HG02938 (cell line): ENCODE measurements around the gene VAV2.
A peak's percentile ranks its signal among the peaks of the same experiment; 100 is the strongest.

Experiments used
- ATAC-seq: cut with Tn5 transposase; IDR thresholded peaks from one replicate; pipeline ENCODE4 v1.9.1; 2021; ENCODE audit warnings: mild to moderate bottlenecking, moderate library complexity; ENCODE audit not compliant: unreplicated experiment

VAV2 gene

DNA sequence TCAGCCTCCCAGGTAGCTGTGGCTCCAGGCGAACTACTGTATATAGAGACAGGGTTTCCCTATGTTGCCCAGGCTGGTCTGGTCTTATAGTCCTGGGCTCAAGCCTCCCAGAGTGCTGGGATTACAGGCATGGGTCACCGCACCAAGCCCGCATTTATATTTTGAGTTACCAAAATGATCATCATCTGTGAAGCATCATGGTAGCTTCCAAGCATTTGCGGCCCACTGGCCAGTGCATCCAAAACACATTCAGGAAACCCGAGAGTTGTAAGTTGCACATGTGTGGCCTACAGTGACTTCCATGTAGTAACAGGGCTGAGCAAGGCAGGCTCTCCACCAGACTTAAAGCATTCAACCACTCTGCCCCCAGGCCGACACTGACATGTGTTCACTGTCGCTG is 35.4 kb upstream of the VAV2 start:
- no peak for ATAC-seq

DNA sequence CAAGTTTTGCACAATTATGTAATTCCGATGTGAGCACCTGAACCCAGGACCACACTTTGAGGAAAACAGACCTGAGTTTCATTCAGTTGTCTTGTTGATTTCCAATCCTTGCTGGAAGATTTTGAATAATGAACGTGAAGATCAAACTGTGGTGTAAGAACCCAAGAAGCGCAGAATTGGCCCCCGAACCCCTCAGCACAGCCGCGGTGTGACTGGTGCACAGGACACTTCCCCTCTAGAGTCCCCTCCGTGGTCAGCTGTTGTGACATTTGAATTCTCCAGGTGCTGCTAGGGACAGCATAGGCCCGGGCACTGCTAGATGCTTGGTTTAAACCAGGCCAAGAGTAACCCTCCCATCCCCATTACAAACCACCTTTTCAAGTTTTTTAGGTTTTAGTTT is 34.9 kb upstream of the VAV2 start:
- no peak for ATAC-seq

GRCh38 chr9:134026581-134026980 is 34.5 kb upstream of the VAV2 start:
- ATAC-seq = no peak

DNA sequence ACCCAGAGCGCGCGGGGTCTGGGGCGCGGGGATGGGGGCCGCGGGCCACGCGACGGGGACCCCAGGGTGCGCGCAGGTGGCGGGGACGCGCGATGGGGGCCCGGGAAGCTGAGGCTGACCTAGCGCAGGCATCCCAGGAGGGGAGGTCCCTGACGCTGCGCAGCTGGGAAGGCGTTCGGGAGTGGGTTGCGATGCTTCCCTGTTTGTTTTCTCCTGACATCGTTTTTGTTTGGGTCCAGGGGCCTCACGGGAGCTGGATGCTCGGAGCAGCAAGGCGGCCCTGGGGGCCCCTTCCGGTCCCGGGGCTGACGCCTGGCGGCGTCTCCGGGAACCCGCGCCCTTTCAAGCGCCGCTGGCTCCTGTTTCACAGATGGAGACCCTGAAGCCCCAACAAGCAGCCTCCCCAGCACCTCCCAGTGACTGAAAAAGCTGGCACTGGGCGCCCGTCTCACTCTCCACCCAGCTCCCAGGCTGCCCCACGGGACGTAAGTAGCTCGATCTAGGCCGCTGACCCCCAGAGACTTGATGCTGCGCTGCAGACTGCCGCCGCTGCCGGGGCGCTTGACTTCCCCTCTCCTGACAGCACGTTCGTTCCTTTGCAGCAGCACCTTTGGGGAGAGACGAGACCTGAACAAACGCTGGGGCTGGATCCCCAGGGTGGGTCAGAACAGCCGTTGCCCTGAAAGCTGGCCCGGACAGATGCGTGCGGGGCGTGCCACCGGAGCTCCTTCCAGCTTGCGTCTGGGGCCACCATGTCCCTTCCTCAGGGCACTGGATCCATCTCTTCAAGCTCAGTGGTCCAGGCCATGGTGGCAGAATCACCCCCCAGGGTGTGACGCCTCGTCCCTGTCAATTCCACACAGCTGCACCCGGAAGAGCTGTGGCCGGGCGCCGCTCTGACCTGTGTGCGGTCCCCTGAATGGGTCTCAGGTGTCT is 33.8 kb upstream of the VAV2 start:
- ATAC-seq = peak; percentile 34

- ATAC-seq = peak; percentile 60
These were observed 32.9 kb upstream of the VAV2 start, which contains the start of gene BRD3OS for GRCh38 chr9:134024828-134025605. BRD3OS (plus strand) TSS chr9:134025481; CDS start chr9:134026748, 1,267 bp downstream.

GRCh38 chr9:134024214-134024792 is 32.2 kb upstream of the VAV2 start:
- ATAC-seq = no peak

DNA sequence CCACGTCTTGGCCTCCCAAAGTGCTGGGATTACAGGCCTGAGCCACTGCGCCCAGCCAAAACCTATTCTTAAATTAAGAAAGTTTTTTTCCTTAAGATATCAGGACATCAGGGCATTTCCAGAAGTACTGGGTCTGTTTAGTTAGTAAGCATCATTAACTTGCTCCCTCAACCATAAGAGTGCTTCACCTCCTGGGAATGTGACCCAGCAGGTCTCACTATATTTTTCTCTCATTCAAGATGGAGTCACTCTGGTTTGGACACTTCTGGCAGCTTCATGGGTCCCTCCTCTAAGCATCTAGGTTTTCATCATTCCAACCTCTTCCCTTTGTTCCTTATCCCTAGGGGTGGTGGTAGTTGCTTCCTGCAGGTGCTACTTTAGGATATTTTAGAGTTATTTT is 22.8 kb upstream of the VAV2 start:
- no peak for ATAC-seq

DNA sequence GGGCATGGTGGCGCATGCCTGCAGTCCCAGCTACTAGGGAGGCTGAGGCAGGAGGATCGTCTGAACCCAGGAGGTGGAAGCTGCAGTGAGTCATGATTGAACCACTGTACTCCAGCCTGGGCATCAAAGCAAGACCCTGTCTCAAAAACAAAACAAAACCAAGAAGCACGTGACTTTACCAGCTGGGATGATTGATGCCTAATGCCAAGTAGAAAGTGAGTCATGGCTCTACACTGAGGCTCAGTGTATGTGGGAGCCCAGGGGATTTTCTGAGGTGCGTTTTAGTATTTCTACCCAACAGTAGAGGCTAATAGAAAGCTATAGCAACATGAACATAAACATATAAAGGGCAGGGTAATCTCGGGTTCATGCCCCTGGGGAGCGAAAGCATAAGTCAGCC is 19.3 kb upstream of the VAV2 start:
- ATAC-seq = no peak

DNA sequence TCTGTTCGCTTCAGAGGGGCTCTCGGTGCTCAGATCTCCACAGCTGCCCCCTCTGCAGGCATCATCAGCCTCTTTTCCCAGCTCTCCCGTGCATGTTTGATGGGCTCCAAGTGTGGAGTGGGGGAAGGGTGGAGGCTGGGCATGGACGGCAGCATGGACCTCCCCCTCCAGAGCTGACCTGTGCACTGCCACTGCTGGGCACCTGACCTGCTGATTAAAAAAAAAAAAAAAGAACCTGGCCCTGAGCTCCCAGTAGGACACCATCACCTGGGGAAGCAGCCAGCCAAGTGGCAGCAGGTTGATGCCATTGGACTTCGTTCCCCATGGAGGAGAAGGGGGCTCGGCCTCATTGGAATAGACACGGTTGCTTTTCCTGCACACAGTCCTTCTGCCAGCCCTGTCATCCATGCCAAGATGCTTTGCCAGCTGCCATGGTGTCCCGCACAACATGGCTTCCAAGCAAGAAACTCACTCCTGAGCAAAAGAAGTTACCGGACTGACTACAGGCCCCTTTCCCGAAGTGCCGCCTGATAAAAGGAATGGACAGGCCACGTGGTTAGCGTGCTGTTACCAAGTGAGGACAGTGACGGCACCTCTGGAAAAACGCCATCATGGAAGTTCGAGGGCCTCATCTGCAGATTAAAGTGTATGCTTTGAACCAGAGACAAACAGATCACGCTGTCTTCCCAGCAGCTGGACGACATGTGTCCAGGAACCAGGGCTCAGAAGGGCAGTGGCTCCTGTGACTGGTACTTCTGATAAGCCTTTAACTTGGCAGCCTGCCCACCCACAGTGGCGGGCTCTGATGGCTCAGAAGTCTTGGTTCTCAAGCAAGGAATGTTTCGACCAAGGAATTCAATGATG is 18.4 kb upstream of the VAV2 start:
- no peak for ATAC-seq

- no peak for ATAC-seq
These were observed 15.4 kb upstream of the VAV2 start for GRCh38 chr9:134007571-134007970.

DNA sequence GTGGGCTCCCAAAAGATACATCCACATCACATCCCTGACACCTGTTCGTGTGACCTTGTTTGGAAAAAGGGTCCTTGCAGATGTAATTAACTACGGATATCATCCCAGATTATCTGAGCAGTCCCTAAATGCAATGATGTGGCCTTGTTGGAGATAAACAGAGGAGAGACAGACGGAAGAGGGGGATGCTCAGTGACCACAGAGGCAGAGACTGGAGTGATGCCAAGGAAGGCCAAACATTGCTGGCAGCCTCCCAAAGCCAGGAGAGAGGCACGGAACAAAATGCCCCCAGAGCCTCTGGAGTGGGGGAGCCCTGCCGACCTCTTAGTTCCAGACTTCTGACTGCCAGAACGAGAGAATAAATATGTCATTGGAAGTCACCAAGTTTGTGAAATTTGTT is 15.0 kb upstream of the VAV2 start:
- ATAC-seq = no peak

GRCh38 chr9:134005381-134005780 is 13.3 kb upstream of the VAV2 start:
- ATAC-seq = no peak

- ATAC-seq = no peak
These were observed 12.8 kb upstream of the VAV2 start for GRCh38 chr9:134004881-134005280.

- no peak for ATAC-seq
These were observed 12.2 kb upstream of the VAV2 start for GRCh38 chr9:134004131-134004873.

GRCh38 chr9:134003237-134003636 is 11.1 kb upstream of the VAV2 start:
- no peak for ATAC-seq

DNA sequence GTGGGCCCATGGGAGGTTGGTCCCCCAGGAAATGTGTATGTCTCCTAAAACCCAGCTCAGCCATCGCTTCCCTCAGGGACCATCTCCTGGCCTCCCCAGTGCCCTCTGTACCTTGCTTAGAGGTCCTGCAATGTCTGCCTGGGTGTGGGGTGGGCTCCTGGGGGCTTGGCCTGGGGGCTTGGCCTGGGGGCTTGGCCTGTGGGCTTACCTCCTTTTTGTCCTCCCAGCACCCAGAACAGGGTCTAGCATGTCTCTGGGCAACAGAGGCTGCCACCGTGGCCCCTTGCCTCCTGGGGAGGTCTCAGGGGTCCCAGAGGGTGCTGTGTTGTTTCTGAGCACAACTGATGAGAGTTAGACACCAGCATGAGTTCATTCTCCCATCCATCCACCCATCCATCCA is 10.7 kb upstream of the VAV2 start:
- no peak for ATAC-seq

DNA sequence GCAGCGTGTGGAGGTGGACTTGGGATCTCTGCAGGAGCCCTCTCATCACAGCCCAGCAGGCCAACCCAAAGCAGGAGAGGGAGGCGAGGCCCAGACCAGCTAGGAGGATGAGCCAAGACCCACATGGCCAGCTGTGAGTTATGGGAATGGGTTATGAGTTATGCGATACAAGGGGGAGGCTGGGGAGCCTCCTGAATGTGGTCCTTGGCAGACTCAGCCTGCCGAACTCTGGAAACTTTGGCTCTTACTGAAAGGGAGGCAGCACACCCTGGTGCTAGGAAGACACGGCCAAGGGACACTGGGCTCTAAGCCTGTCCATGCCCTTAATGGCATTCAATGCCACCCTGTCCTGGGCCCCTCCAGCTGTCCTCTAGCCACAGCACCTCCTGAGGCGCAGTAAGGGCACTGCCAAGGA is 7.7 kb upstream of the VAV2 start:
- ATAC-seq = no peak

DNA sequence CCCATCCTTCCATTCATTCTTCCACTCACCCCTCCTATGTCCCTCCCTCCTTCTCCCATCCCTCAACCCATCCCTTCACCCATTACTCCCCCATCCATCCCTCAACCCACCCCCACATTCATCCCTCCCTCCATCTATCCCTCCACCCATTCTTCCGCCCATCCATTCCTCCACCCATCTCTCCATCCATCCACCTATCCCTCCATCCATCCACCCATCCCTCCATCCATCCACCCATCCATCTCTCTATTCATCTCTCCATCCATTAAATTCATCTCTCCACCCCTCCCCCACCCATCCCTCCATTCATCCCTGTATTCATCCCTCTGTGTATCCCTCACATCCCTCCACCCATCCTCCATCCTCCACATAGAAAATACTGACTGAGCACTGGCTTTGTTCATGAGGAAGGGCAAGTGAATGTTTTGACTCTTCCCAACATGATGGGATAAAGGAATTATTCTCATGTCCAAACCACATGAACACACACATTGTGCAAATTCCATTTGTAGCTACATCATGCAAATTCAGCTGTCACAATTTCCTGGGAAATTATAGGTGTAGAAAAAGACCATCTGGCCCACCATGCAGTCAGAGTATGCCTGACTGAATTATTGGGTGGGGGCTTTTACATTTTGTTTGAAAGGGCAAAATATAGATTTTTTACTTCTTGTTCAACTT is 6.9 kb upstream of the VAV2 start:
- ATAC-seq = no peak

DNA sequence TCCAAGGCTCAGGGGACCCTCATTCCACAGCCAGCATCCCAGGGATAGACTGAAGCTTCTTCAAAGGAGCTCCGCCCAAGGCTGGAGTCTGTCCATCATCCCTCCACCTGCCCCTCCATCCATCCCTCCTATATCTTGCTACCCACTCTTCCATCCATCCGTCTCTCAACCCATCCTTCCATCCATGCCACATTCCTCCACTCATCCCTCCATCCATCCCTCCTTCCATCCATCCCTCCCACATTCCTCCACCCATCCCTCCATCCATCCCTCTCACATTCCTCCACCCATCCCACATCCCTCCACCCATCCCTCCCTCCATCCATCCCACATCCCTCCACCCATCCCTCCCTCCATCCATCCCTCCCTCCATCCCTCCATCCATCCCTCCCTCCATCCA is 5.5 kb upstream of the VAV2 start:
- no peak for ATAC-seq
